RWPE2 (cell line): Measurements from ENCODE around the gene FLRT1.

ENCODE experiments used
- ATAC-seq: fragments of 200-7000 bp; cut with Tn5 transposase; 3 replicates; pipeline ENCODE4 v1.9.1; 2021; ENCODE audit warnings: low read depth
- DNase-seq: peaks from one replicate; pipeline ENCODE4 v3.0.0-alpha.2; 2020; ENCODE audit warnings: low spot score
- H3K27ac ChIP-seq: fragments of 450-650 bp; 2 replicates; pipeline ENCODE4 v1.5.1; 2017; ENCODE audit warnings: mild to moderate bottlenecking; ENCODE audit not compliant: poor library complexity, severe bottlenecking
- H3K27me3 ChIP-seq: fragments of 250-450 bp; sonication (Bioruptor Pico); 2 replicates; pipeline ENCODE4 v1.5.1; 2021; ENCODE audit warnings: mild to moderate bottlenecking, moderate library complexity; ENCODE audit not compliant: insufficient read depth, poor library complexity, severe bottlenecking
- H3K36me3 ChIP-seq: fragments of 250-450 bp; sonication (Bioruptor Pico); 2 replicates; pipeline ENCODE4 v1.5.1; 2020; ENCODE audit warnings: low read depth, mild to moderate bottlenecking, moderate library complexity
- H3K4me1 ChIP-seq: fragments of 250-450 bp; sonication (Bioruptor Pico); 2 replicates; pipeline ENCODE4 v1.5.1; 2021; ENCODE audit warnings: mild to moderate bottlenecking, moderate library complexity; ENCODE audit not compliant: insufficient read depth, poor library complexity, severe bottlenecking
- H3K4me3 ChIP-seq: fragments of 250-450 bp; sonication (Bioruptor Pico); 2 replicates; pipeline ENCODE4 v1.5.1; 2021; ENCODE audit warnings: mild to moderate bottlenecking, moderate library complexity; ENCODE audit not compliant: severe bottlenecking
- H3K9me3 ChIP-seq: fragments of 250-450 bp; sonication (Bioruptor Pico); 2 replicates; pipeline ENCODE4 v1.5.1; 2021; ENCODE audit warnings: mild to moderate bottlenecking, moderate library complexity; ENCODE audit not compliant: severe bottlenecking
- CTCF ChIP-seq: fragments of 450-650 bp; IDR thresholded peaks from one replicate; pipeline ENCODE4 v1.5.1; 2017; ENCODE audit warnings: mild to moderate bottlenecking, moderate library complexity; ENCODE audit not compliant: poor library complexity, severe bottlenecking

Gene FLRT1

GRCh38 chr11:64051297-64051696 lies 15.6 kb downstream of the FLRT1 start:
- Histone ChIP-seq H3K9me3 (no peaks in the 10 kb centered on the region), H3K4me3 (no peak overlapping the region), H3K27me3 (no peaks in the 10 kb centered on the region), H3K27ac (no peak overlapping the region), H3K4me1 (no peaks in the 10 kb centered on the region), H3K36me3 (no peaks in the 10 kb centered on the region)
- DNase-seq (no peak), ATAC-seq (no peak)
- no peak for TF ChIP-seq CTCF

GRCh38 chr11:64052436-64052835 lies 16.7 kb downstream of the FLRT1 start:
- Histone ChIP-seq H3K4me3 (no peak overlapping the region), H3K27me3 (no peaks in the 10 kb centered on the region), H3K9me3 (no peaks in the 10 kb centered on the region), H3K27ac (no peak overlapping the region), H3K4me1 (no peaks in the 10 kb centered on the region), H3K36me3 (no peaks in the 10 kb centered on the region)
- no peak for DNase-seq
- no peak for TF ChIP-seq CTCF
- no peak for ATAC-seq

GRCh38 chr11:64052938-64053622 lies 17.3 kb downstream of the FLRT1 start:
- H3K27me3 ChIP-seq, result no peaks in the 10 kb centered on the region
- H3K9me3 ChIP-seq, result no peaks in the 10 kb centered on the region
- no peak for TF ChIP-seq CTCF
- ATAC-seq (no peak), DNase-seq (no peak)
- H3K27ac ChIP-seq, result no peak overlapping the region
- no peaks in the 10 kb centered on the region for H3K36me3 ChIP-seq
- H3K4me3 ChIP-seq, result no peak overlapping the region
- no peaks in the 10 kb centered on the region for H3K4me1 ChIP-seq

- Histone ChIP-seq H3K27ac (no peak overlapping the region), H3K4me3 (no peak overlapping the region), H3K36me3 (no peaks in the 10 kb centered on the region), H3K27me3 (no peaks in the 10 kb centered on the region), H3K4me1 (no peaks in the 10 kb centered on the region), H3K9me3 (no peaks in the 10 kb centered on the region)
- DNase-seq (no peak), ATAC-seq (no peak)
- TF ChIP-seq CTCF, result no peak
Measured at GRCh38 chr11:64053699-64054098, 18.0 kb downstream of the FLRT1 start.

- DNase-seq (no peak), ATAC-seq (no peak)
- no peak overlapping the region for H3K4me3 ChIP-seq
- H3K27ac ChIP-seq, result no peak overlapping the region
- no peaks in the 10 kb centered on the region for H3K27me3 ChIP-seq
- no peak for TF ChIP-seq CTCF
- H3K36me3 ChIP-seq, result no peaks in the 10 kb centered on the region
- no peaks in the 10 kb centered on the region for H3K9me3 ChIP-seq
- H3K4me1 ChIP-seq, result no peaks in the 10 kb centered on the region
Measured at GRCh38 chr11:64055077-64055476, 19.3 kb downstream of the FLRT1 start.
